NCI-H146 treated with DMSO at 0.1 percent for 48 hours (cell line): ENCODE results near the gene DCST2.

Source experiments
- DNase-seq: peaks from one replicate; lab custom pipeline; 2025; ENCODE audit not compliant: unreplicated experiment; lab: John Stamatoyannopoulos, UW

Gene DCST2

DNA sequence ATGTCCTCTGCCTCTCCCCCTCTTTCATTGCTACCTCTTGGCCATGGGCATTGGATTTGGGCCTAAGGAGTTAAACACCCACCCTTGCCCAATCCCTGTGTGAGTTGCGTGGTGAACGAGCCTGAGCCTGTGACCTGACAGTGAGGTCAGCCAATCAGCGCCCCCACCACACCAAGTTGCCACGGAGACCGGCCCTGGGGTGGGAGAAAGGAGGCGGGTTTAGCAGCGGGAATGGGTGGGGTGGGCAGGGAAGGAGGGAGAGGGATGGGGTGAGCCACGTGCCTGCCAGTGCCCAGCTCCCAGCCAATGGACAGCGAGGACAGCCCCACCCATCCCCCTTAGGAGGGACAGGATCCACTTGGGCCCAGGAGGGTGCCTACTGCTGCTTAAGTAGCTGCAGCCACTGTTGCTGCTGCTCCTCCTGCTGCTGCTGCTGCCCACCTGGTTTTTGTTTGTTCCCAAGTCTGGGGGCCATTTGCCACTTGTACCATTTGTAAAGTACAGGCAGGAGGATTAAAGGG, 21.5 kb downstream of the DCST2 start:
- no peak for DNase-seq

- no peak for DNase-seq
Measured at GRCh38 chr1:155011437-155012025, 22.1 kb downstream of the DCST2 start.

GRCh38 chr1:155011004-155011416, 22.6 kb downstream of the DCST2 start:
- DNase-seq = no peak

- no peak for DNase-seq
Measured at GRCh38 chr1:155010211-155010918, 23.2 kb downstream of the DCST2 start.

GRCh38 chr1:155009742-155010141, 23.8 kb downstream of the DCST2 start:
- DNase-seq = no peak

GRCh38 chr1:155009221-155009711, 24.3 kb downstream of the DCST2 start:
- DNase-seq = no peak

DNA sequence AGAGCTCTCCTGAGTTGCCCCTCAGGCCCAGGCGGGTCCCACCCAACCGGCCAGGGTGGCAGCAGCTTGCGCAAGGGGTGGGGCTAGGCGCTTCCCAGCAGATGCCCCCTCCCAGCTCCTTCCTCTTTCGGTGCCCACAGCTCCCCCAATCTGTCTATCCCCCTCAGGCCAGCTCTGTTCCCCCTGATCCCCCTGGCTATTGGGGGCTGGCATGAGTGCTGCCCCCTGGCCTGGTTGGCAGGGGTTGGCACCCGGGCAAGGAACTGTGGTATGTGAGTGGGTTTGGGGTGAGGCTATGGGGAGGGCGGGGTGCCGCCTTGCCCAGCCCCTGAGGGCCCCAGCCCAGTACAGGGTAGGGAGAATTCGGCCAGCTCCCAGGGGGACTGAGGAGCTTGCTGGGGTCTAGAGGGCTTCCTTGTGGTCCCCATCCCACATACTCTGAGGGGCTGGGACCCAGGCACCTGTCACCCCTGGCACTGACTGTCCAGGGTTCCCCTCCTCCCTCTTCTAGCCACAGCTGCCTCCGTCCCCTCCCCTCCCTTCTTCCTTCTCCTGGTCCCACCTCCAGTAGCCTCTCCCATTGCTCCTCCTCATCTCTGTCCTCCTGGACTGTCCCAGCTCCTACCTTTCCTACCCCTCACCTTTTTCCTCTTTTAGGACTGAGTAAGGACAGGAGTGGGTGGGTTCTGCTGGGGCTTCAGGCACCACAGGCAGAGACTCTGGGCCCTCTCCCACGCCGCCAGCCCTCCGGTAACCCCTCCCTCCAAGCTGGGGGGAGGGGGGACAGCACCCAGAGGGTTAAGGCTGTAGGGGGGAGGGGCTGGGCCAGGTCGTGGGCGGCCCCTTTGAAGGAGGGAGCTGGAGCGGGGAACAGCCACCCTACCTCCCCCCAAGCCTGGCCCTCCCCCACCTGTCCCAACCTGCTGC, 25.3 kb downstream of the DCST2 start:
- no peak for DNase-seq

DNA sequence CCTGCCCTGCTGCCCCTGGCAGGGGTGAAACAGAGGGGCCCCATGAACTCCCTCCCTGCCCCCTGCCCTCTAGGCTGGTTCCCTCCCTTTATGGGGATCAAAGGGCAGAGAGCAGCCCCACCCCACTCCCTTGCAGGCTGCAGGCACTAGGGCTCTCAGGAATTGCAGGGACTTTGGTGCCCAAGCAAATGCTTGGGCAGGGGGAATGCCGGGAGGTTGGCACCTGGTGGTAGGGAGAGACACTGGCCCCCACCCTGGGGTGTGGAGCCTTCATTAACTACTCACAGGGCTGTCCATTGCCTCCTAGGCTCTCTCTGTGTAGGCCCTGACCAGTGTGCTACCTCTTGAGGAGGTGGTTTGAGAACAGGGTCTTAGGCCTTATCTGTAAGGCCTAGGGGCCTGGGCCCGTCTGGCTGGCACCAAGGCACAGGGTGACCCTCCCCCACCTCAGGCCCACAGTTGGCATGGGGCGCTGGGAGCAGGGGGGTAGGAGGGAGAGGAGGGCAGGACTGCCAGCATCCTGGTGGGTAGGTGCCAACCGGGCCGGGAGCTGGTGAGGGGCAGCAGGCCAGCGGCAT, 26.2 kb downstream of the DCST2 start:
- DNase-seq = no peak

GRCh38 chr1:155006601-155007101, 26.9 kb downstream of the DCST2 start:
- DNase-seq = no peak

GRCh38 chr1:155005076-155006011, 28.2 kb downstream of the DCST2 start:
- DNase-seq = no peak

DNA sequence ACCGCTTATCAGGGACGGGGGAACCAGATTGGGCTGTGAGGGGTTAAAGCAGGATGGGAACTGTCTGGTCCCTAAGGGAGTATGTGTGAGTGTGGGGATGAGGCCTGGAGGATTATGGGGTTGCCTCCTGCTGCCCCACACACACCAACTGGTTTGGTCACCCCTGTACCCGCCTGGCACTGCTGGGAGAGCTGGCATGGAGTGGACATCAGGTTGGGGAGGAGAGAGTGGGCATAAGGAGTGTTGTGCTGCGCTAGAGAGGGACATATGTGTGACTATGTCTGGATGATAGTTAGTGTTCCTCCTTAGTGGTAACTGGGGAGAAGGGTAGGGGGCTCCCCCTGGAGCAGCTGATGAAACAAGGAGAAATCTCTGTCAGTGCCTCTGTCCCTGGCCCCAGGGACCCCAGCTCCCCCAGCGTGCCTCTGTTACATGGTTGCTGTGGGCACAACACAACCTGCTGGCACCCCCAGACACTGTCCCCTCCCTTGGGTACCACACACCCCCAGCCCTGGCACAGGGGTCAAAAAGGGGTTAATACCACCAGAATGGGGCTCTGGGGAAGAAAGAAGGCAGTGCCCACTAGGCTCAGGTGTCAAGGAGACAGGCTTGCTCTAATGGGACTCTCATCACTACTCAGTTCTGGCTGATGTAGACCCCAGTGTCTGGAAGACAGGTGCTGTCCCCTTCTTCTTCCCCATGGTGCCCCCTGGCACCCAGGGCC, 29.1 kb downstream of the DCST2 start:
- no peak for DNase-seq

- no peak for DNase-seq
Measured at GRCh38 chr1:155003766-155004351, 29.7 kb downstream of the DCST2 start.

- peak; percentile 31 for DNase-seq
Measured at GRCh38 chr1:155003227-155003765, 30.3 kb downstream of the DCST2 start.

GRCh38 chr1:155002464-155003226, 30.9 kb downstream of the DCST2 start, which contains the start of gene ZBTB7B:
Gene ZBTB7B (plus strand): TSS chr1:155002802. CDS start chr1:155014661, 11,859 bp downstream.
- peak; percentile 79 for DNase-seq

- DNase-seq = peak; percentile 98
Measured at GRCh38 chr1:155001675-155002463, 31.7 kb downstream of the DCST2 start.

GRCh38 chr1:155001425-155001674, 32.2 kb downstream of the DCST2 start:
- DNase-seq = peak; percentile 65
